NT2/D1 (cell line): Measurements from ENCODE around the gene ZNF511.

ENCODE experiments used
- DNase-seq: peaks from one replicate; pipeline ENCODE4 v3.0.0-alpha.2; 2011; ENCODE audit warnings: low read depth, low spot score
- H3K27me3 ChIP-seq: 2 replicates; pipeline ENCODE4 v1.6.0; 2011; ENCODE audit warnings: mild to moderate bottlenecking; ENCODE audit not compliant: insufficient read length, insufficient read depth
- H3K36me3 ChIP-seq: 2 replicates; pipeline ENCODE4 v1.6.1; 2011; ENCODE audit warnings: mild to moderate bottlenecking, low read length, mixed read lengths; ENCODE audit not compliant: insufficient read depth, insufficient read length
- H3K4me1 ChIP-seq: 2 replicates; pipeline ENCODE4 v1.5.1; 2011; ENCODE audit not compliant: insufficient read depth, insufficient read length
- H3K4me3 ChIP-seq: 2 replicates; pipeline ENCODE4 v1.5.1; 2011; ENCODE audit warnings: low read depth; ENCODE audit not compliant: insufficient read length
- H3K9ac ChIP-seq: 2 replicates; pipeline ENCODE4 v1.6.0; 2011; ENCODE audit warnings: low read depth; ENCODE audit not compliant: insufficient read length
- H3K9me3 ChIP-seq: 2 replicates; pipeline ENCODE4 v1.5.1; 2011; ENCODE audit warnings: mild to moderate bottlenecking, low read length; ENCODE audit not compliant: insufficient read depth
- SUZ12 ChIP-seq: IDR thresholded peaks from 2 replicates; pipeline ENCODE4 v1.6.1; 2011; ENCODE audit not compliant: insufficient read length, insufficient read depth; ENCODE audit errors: extremely low read depth
- YY1 ChIP-seq: IDR thresholded peaks from 2 replicates; pipeline ENCODE4 v1.6.1; 2011; ENCODE audit not compliant: insufficient read length, insufficient read depth
- ZNF274 ChIP-seq: IDR thresholded peaks from 2 replicates; pipeline ENCODE4 v1.6.1; 2011; ENCODE audit warnings: mild to moderate bottlenecking, low read depth, low read length

Gene ZNF511

DNA sequence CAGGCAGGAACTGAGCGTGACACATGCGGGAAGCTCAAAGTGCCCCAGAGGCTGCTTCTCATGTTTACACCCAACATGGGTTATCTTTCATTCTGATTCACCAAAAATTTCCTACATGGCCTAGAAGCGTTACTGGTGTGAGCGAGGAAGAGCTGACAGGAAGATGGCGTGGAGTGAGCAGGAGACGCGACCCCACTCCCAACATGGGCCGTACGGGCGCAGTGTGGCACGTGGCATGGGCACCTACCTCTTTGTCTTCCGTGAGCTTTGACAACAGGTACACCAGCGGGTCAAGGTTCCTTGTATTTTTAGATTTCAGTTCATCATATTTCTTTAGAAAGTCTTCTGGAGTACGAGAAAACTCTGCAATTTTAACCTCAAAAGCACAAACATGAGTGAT is 9.0 kb upstream of the ZNF511 start:
- H3K27me3 ChIP-seq: no peaks in the 10 kb centered on the region
- H3K9ac ChIP-seq: no peak overlapping the region
- no peak for DNase-seq
- no peaks in the 10 kb centered on the region for H3K9me3 ChIP-seq
- peaks cover 74% of the 10 kb centered on the region for H3K36me3 ChIP-seq
- no peak overlapping the region for H3K4me3 ChIP-seq
- H3K4me1 ChIP-seq: no peaks in the 10 kb centered on the region
- TF ChIP-seq ZNF274 (no peak), SUZ12 (no peak)

GRCh38 chr10:133302230-133302629 is 6.5 kb upstream of the ZNF511 start:
- no peak overlapping the region for H3K4me3 ChIP-seq
- H3K9me3 ChIP-seq: no peaks in the 10 kb centered on the region
- H3K36me3 ChIP-seq: peaks cover 65% of the 10 kb centered on the region
- no peaks in the 10 kb centered on the region for H3K27me3 ChIP-seq
- DNase-seq: no peak
- no peaks in the 10 kb centered on the region for H3K4me1 ChIP-seq
- TF ChIP-seq SUZ12 (no peak), ZNF274 (no peak)
- H3K9ac ChIP-seq: no peak overlapping the region

DNA sequence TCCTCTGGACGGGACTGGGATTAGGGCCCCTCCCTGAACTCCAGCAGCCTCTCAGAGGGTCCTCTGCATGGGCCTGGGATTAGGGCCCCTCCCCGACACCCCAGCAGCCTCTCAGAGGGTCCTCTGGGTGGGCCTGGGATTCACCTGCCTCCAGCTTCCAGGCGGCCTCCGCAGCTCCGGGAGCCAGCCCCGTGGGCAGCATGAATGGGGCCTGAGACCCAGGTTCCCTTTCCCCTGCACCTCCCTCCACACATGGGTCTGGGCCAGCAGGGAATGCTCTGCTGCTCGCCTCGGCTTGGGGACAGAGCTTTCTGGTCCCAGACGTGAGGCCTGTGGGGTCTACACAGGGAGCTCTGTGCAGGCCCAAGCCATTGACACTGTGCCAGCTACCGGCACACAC is 5.5 kb upstream of the ZNF511 start:
- Histone ChIP-seq H3K4me3 (no peak overlapping the region), H3K9ac (no peak overlapping the region), H3K36me3 (peaks cover 55% of the 10 kb centered on the region), H3K9me3 (no peaks in the 10 kb centered on the region), H3K27me3 (no peaks in the 10 kb centered on the region), H3K4me1 (no peaks in the 10 kb centered on the region)
- DNase-seq: no peak
- no peak for TF ChIP-seq ZNF274
- TF ChIP-seq SUZ12: no peak
- no peak for TF ChIP-seq YY1

- Histone ChIP-seq H3K27me3 (no peaks in the 10 kb centered on the region), H3K9ac (no peak overlapping the region), H3K4me1 (peaks cover 6% of the 10 kb centered on the region), H3K9me3 (no peaks in the 10 kb centered on the region), H3K4me3 (no peak overlapping the region), H3K36me3 (peaks cover 45% of the 10 kb centered on the region)
- no peak for DNase-seq
- TF ChIP-seq ZNF274: no peak
These were observed 2.6 kb upstream of the ZNF511 start for GRCh38 chr10:133306097-133306476.

DNA sequence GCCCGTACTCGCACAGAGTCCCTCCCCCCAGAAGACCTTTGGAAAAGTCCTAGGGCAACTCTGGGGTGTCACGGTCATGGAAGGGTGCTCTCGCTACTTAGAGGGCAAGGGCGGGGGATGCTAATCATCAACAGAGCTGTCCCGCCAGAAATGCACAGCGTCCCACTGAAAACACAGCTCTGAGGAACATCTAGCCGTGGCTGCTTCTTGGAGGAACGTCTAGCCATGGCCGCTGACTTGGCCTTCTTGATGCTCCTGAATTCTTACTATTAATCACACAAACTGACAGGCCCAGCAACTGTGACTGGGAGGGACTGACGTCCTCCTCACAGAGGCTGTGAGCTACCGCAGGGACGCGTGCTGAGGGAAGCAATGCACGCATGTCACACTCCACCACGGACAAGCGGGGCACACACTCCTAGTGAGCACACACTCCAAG is 1.8 kb upstream of the ZNF511 start:
- no peak for TF ChIP-seq ZNF274
- no peak for TF ChIP-seq SUZ12
- no peak for TF ChIP-seq YY1
- no peak for DNase-seq
- H3K36me3 ChIP-seq: peaks cover 52% of the 10 kb centered on the region
- no peak overlapping the region for H3K4me3 ChIP-seq
- no peaks in the 10 kb centered on the region for H3K9me3 ChIP-seq
- no peak overlapping the region for H3K9ac ChIP-seq
- no peaks in the 10 kb centered on the region for H3K27me3 ChIP-seq
- H3K4me1 ChIP-seq: peaks cover 6% of the 10 kb centered on the region

DNA sequence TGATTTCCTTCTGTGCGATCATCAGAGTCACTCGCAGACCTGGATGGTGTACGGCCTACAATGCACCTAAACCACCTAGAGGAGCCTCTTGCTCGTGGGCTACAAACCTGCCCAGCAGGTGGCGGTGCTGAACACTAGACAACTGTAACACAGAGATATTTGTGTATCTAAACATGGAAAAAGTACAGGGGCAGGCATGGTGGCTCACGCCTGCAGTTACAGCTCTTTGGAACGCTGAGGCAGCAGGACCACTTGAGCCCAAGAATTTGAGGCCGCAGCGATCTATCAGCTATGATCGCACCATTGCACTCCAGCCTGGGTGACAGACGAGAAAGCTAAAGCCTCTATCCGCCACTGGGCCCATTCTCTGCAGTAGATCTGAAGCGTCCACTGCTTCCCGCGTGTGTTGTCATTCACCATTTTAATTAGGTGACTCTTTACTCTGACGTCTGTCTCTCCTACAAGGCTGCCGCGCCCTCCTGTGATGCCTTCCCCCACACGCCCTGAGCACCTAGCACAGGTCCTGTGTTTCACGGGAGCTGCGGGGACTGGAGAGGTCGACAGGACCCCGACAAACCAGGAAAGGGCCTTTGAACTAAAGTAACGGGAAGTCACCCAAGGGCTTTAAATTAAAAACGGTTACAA is 816 bp upstream of the ZNF511 start:
- H3K36me3 ChIP-seq: peaks cover 52% of the 10 kb centered on the region
- peak overlapping the region; percentile 73 for H3K9ac ChIP-seq
- H3K4me1 ChIP-seq: peaks cover 10% of the 10 kb centered on the region
- H3K27me3 ChIP-seq: no peaks in the 10 kb centered on the region
- no peak for DNase-seq
- peak overlapping the region; percentile 79 for H3K4me3 ChIP-seq
- no peaks in the 10 kb centered on the region for H3K9me3 ChIP-seq
- TF ChIP-seq ZNF274 (no peak), YY1 (no peak), SUZ12 (no peak)

GRCh38 chr10:133309100-133309719 is 496 bp downstream of the ZNF511 start:
- Histone ChIP-seq H3K27me3 (no peaks in the 10 kb centered on the region), H3K4me1 (peaks cover 10% of the 10 kb centered on the region), H3K9ac (peak overlapping the region; percentile 93), H3K4me3 (peak overlapping the region; percentile 79), H3K36me3 (peaks cover 48% of the 10 kb centered on the region), H3K9me3 (no peaks in the 10 kb centered on the region)
- peak; percentile 74 for DNase-seq
- TF ChIP-seq SUZ12: no peak
- no peak for TF ChIP-seq YY1
- no peak for TF ChIP-seq ZNF274
